ENCODE measurements around the gene ARF6.
A peak's percentile ranks its signal among the peaks of the same experiment; 100 is the strongest.
"Not testable (repeated sequence)": the region's sequence is repeated elsewhere in the genome, so short reads cannot be mapped to it uniquely, and the experiment has no call there.

The ARF6 gene

DNA sequence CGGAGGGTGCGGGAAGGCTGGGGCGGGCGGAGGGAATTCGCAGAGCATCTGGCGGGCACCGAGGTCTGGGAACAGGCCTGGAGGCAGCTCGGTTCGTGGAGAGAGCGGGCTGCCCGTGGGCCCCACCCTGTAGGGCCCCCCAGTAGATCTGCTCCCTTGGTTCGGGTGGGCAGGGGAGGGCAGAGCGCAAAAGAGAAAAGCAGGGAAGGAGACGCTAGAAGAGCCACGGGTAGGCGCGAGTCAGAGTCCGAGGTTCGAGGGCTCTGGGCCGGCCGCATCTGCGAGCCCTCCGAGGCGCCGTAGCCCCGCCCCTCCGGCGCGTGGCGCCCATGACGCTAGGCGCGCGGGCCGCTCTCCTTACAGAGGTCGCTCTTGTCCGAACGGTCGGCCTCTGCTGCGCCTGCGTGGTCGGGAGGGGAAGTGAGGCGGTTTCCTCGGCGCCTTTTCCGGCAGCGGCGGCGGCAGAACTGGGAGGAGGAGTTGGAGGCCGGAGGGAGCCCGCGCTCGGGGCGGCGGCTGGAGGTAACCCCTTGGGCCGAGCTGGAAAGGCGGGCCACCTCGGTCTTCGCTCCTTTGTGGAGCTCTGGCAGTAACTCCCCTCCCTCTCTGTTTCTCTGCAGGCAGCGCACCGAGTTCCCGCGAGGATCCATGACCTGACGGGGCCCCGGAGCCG is at the start of gene ARF6:
Gene ARF6 (plus strand): TSS at position 447 of the 673 bp plus-strand sequence. CDS start 655 bp downstream, outside the sequence.
- peak; percentile 96 for DNase-seq

DNA sequence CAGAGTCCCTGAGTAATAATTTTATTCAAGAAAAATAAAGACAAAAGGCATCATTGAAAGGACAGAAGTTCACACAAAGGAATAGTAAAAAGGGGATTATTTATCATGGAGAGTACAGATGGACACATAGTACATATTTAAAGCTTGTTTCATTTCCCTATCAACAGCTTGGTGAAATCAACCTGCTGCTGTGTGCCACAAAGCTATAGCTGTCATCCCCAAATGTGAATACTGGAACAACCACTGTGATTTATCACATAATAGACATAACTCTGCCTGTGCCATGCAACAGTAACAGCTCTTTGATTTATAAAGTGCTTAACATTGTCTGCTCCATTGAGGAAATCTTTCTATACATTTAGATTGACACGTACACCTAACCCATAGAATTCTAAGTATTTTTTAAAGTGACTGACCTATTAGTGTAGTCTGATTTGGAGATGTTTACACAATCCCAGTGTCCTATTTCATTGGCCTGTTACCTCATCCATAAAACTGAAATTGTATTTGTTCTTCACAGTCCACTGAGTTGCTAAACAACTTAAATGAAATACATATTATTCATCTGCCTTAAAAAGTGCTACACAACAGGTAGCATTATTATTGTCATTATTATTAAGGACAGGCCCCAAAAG is 43.6 kb upstream of the ARF6 start:
- DNase-seq: peak; percentile 53

DNA sequence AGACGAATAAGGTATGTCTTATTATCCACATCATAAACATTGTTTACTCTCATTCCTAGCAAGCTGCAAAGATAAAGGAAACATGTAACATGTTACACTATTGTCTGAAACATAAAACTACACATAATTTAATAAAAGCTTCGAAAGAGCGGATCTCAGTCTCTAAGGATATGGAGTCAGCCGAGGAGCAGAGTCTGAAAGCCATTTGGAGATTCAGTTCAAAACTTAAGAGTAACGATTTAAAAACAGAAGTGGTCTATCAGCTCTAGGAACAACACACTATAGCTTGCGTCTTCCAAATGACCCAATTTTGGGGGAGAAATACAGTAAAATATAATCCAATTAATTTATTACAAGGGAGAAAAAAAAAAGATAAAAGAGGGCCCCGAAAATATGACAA is 41.1 kb upstream of the ARF6 start:
- no peak for DNase-seq

DNA sequence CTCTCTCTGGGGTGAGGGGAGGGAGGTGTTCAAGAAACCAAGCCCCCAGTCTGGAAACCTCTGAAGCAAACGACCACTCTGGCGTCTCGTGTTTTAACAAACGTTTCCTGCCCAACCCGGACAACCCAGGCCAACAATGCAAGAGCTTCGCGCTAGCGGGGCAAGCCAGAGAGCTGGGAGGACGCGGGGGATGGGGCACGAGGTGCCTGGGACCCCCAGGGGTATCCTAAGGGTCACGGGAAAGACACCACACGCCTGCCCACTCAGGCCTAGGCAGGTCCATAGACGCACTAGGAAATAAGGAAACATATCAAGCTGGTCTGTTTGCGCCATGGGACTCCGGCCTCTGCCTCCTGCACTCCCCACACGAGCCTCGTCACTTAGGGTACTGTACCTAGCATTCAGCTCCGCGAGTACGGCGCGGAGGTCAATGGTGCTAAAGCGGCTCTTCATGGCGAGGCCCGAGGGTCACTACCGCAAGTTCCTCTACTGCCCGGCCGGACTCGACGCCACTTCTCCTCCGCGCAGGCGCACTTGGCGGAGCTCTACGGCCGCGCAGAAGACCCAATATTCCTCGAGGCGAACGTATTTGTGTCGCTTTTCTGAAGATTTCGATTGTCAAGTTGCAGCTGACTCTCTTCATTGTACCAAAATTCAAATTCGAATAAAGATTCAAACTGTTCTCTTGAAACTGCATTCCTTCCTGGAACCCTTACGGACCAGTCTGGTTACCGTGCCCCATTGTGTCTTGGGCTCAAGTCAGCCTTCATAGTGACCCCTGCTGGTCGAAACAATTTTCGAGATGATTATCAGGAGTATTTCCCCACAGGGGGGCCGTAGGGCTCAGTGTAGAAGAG is 40.4 kb upstream of the ARF6 start, which contains the start of gene NEMF:
Gene NEMF (minus strand): TSS at position 488 of the 857 bp plus-strand sequence. CDS start 35 bp downstream, at position 453.
- DNase-seq: peak; percentile 89

DNA sequence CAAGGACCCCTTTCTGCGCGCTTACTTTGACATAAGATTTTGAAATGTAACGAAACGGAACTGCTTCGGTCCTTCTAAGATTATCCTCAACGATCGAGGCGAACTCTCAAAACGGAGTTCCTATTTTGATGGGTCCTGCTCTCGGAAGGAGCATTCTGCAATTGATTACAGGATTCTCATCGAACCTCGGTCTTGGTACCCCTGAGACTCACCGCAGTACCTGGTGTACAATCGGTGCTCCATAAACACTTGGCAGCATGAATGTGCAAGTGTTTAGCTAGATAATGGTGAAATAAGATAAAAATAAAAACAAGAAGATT is 39.8 kb upstream of the ARF6 start:
- no peak for DNase-seq

DNA sequence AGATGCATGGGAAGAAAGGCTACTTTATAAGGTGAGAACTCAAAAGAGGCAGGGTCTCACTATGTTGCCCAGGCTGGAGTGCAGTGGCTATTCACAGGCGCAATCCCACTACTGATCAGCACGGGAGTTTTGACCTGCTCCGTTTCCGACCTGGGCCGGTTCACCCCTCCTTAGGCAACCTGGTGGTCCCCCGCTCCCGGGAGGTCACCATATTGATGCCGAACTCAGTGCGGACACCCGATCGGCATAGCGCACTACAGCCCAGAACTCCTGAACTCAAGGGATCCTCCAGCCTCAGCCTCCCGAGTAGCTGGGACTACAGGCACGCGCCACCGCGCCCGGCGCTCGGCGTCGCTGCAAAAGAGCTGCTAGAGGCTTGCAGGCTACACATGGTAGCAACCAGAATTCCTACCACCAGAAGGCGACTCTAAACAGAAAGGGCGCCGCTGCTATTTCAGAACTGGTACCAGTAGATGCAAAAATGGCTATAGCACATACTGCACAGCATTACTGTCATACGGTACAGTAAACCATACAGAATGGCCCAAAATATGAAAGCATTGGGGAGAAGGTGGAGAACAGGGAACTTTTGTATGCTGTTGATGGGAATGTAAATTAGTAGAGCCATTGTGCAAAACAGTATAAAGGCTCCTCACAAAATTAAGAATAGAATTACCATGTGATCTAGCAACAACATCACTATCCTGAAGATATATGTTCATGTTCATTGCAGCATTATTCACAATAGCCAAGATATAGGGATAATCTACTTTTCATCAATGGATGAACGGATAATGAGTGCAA is 39.1 kb upstream of the ARF6 start:
- peak; percentile 72 for DNase-seq

DNA sequence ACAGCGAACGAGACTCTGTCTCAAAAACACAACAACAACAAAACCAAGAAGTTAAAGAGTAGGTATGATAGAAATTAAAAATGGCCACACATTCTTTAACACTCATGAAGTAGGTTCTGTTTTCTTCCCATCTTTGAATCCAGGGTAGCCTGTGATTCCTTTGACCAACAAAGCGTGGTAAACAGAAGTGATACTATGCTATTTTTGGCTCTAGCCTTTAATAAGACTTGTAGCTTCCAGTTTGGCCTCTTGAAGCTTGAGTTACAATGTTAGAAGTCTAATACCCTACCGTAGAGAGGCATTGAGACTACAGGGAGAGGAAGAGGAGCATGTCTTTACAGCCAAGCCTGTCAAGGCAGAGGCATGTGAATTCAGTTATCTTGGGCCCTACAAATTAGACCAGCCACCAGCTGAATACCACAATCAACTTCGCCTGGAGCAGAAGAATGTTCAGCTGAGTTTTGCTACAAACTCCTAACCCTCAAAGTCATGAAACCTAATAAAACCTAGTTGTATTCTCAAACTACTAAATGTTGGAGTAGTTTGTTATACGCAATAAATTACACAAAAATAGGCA is 35.4 kb upstream of the ARF6 start:
- DNase-seq: peak; percentile 93

DNA sequence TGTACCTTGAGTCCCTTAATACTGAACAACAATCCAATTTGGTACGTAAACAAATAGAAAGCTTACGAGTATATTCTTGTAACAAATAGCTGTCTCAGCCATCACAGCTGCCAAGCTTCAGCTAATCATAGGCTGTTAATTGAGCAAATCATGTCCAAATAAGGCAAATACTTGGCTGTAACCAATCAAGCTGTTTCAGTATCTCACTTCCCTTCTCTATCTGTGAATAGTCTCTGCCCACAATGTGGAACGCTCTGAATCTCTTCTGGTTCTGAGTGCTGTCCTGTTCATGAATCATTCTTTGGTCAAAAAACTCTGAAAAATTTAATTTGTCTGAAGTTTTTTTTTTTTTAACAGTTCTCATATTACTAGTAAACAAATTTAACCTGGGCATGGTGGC is 34.5 kb upstream of the ARF6 start:
- DNase-seq: peak; percentile 86

DNA sequence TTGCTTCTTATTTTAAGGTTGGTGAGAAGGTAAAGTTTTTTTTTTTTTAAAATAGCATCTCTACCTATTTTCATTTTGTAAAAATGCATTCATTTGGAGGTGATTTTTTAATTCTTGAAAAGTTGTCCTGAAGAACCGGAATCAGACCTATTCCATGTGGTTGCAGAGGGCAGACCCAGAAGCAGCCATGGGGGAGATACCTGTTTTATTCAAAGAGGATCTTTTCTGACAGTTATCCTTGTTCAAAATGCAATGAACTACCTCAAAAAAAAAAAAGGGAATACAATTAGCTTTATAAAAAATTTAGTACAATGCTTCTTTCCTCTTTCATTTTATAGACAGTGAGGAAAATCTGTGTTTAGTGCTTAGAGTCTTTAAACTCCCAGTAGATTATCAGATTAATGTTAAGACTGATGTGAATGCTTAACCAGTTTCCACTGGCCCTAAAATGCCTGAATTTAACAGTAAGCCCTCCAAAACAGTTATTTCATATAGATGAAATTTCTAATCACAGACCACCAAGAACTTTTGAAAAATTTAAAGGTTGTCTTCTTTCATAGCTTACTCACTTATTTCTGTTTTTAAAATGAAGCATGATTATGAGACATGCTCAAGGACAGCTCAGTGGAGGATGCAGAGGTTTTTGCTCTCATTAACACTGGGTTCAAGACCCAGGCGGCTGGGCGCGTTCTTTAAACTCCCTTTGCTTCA is 31.7 kb upstream of the ARF6 start:
- DNase-seq: no peak

- DNase-seq: peak; percentile 64
Measured at GRCh38 chr14:49861699-49862088, 31.2 kb upstream of the ARF6 start.

- peak; percentile 76 for DNase-seq
Measured at GRCh38 chr14:49862089-49862673, 30.7 kb upstream of the ARF6 start.

DNA sequence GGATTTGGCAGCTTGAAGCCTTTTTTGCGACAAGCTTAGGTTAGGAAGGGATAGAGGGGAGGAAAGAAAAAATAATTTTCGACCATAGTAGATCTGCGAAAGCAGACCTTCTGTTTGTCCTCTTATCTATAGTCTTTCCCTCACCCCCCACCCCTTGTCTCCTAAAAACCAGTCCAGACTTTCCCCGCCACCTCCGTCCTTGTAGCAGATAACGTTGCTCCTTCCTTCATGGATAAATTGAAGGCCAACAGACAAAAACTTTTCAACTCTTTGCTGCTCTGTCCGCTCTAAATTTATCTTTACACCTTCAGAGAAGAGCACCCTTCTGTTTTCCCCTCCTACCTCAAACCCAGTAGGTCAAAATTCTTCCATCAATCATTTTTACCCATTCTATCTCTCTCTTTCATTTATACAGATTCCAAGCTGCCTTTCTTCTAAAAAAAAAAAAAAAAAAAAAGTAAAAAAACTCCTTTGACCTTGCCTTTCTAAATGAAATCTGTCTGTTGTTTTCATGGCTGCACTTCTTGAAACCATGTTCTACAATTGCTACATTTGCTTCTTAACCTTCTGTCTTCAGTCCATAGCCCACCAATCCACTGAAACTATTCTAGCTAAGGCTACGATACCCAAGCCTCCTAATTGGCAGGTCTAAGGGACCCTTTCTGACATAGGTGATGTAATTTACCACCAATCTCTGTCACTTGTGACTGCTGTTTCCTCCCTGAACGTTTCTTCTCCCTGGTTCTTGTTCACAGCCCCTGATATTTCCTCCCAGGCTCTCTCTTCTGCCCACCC is 29.2 kb upstream of the ARF6 start:
- DNase-seq: no peak

DNA sequence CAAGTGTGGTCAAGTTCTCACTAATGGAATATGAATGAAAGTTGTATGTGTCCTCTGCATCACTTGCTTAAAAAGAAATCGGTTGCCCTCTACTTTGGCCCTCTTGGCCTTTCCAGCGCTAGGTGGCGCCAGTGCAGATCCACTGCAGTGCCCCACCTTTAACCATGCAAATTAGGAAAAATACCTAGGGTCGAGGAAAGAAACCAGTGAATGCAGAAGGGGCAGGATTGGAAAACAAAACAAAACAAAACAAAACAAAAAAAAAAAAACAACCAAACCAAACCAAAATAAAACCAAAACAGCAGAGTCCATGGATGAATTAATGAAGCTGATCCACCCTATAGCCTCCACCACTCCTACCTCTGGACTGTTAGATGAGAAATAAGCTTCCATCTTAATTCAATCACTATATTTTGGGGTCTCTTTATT is 27.4 kb upstream of the ARF6 start:
- DNase-seq: peak; percentile 55

GRCh38 chr14:49867831-49868719 is 24.8 kb upstream of the ARF6 start:
- DNase-seq: peak; percentile 91

- no peak for DNase-seq
Measured at GRCh38 chr14:49868720-49869114, 24.2 kb upstream of the ARF6 start.

- DNase-seq: no peak
Measured at GRCh38 chr14:49870908-49871307, 22.0 kb upstream of the ARF6 start.

DNA sequence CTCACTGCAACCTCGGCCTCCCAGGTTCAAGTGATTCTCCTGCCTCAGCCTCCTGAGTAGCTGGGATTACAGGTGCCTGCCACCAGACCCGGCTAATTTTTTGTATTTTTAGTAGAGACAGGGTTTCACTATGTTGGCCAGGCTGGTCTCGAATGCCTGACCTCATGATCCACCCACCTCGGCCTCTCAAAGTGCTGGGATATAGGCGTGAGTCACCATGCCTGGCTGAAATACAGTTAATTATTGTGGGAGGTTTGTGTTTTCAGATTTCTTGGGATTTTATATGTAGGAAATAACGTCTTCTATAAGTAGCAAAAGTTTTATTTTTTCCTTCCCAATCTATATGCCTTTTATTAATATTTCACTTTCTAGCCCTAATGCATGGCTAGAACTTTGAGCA is 19.3 kb upstream of the ARF6 start:
- not testable (repeated sequence) for DNase-seq

DNA sequence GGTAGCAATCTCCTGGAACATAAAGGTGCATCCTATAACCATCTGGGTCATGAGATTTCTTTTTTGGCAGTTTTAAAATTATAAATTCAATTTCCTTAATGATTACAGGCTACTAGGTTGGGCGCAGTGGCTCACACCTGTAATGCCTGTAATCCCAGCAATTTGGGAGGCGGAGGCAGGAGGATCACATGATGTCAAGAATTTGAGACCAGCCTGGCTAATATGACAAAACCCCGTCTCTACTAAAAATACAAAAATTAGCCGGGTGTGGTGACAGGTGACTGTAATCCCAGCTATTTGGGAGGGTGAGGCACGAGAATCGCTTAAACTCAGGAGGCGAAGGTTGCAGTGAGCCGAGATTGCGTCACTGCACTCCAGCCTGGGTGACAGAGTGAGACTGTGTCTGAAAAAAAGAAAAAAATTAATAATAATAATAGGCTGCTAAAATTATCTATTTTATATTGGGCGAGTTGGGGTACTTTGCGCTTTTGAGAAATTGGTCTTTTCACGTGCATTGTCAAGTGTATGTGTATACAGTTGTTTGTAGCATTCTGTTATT is 17.2 kb upstream of the ARF6 start:
- no peak for DNase-seq

GRCh38 chr14:49876563-49877127 is 16.2 kb upstream of the ARF6 start:
- DNase-seq: no peak

Measured in MV-4-11 (cell line).